Transverse colon (tissue), 4 donors: ENCODE data around the gene ACP5. TPM values are rescaled to one million over a fixed set of nuclear protein-coding genes. Genes with fewer than 3 reads are reported as not detected.
A peak's percentile ranks its signal among the peaks of the same experiment; 100 is the strongest.
"Not testable (repeated sequence)": the region's sequence is repeated elsewhere in the genome, so short reads cannot be mapped to it uniquely, and the experiment has no call there.

Experiments
- DNase-seq: peaks from one replicate; pipeline ENCODE4 v3.0.0-alpha.2; 2019
- H3K27ac ChIP-seq, 4 donors: fragments of 200-600 bp; sonication (generic); 2 replicates each; pipeline ENCODE4 v1.5.1; 2016 to 2018; ENCODE audit warnings: inconsistent platforms in 4 of 4
- H3K27me3 ChIP-seq: fragments of 200-600 bp; sonication (generic); 2 replicates; pipeline ENCODE4 v1.5.1; 2017; ENCODE audit warnings: inconsistent platforms
- H3K36me3 ChIP-seq, 4 donors: fragments of 200-600 bp; sonication (generic); 2 replicates each; pipeline ENCODE4 v1.5.1; 2017 to 2019; ENCODE audit warnings: inconsistent platforms in 4 of 4
- H3K4me1 ChIP-seq, 4 donors: fragments of 200-600 bp; sonication (generic); 2 replicates each; pipeline ENCODE4 v1.5.1; 2017 to 2020; ENCODE audit warnings: inconsistent platforms in 4 of 4
- H3K4me3 ChIP-seq, 4 donors: fragments of 200-600 bp; sonication (generic); 1 replicate in 1 of 4; 2 replicates in 3 of 4; pipeline versions ENCODE4 v1.5.1 to v1.6.1; 2017 to 2019; ENCODE audit warnings: inconsistent platforms in 4 of 4
- H3K9me3 ChIP-seq, 2 donors: fragments of 200-600 bp; sonication (generic); 2 replicates each; pipeline ENCODE4 v1.5.1; 2017 to 2019; ENCODE audit warnings: inconsistent platforms in 2 of 2
- EP300 ChIP-seq: sonication (generic); formaldehyde crosslinking; IDR thresholded peaks from one replicate; pipeline ENCODE4 v1.6.1; 2017; ENCODE audit warnings: antibody characterized with exemption, low read depth
- POLR2A ChIP-seq: fragments of 450-650 bp; IDR thresholded peaks from one replicate; pipeline ENCODE4 v1.6.1; 2016; ENCODE audit warnings: antibody characterized with exemption, mild to moderate bottlenecking, moderate library complexity
- POLR2AphosphoS5 ChIP-seq, 3 donors: sonication (generic); formaldehyde crosslinking; IDR thresholded peaks; one replicate each; pipeline ENCODE4 v1.6.1; 2016; ENCODE audit warnings: antibody characterized with exemption in 3 of 3
- WGBS, 2 donors: methylation state at CpG; one replicate each; pipeline ENCODE4 v1.1.5; 2018; ENCODE audit warnings: low coverage in 1 of 2; 5-methylcytosine and 5-hydroxymethylcytosine counted together
- in situ Hi-C, 4 donors: fragments of 200-750 bp; cut with MboI; loops; one replicate each; pipeline versions ENCODE4 v1.15.0 to v1.15.1; 2017; ENCODE audit warnings: low sequenced_read_pairs in 3 of 4, low pct_ligation_motif_present in 1 of 4, low pct_unique_long_range_greater_than_20kb in 1 of 4
- intact Hi-C: fragments of 100-400 bp; cut with DNase I; formaldehyde crosslinking; loops from one replicate; pipeline ENCODE4 v1.15.1; 2023; ENCODE audit warnings: low total_unique reads
- total RNA-seq, 4 donors: library from RNA; depleted of rRNA; stranded (reverse); fragments of >200 nt; gene quantifications; one replicate each; pipeline ENCODE4 v1.1.0, GENCODE V29; 2016
- TF ChIP-seq, protein P1 (sequence below), 5 experiments: fragments of 200-600 bp in 3 of 5; fragments of 450-650 bp in 2 of 5; sonication (generic) in 3 of 5; IDR thresholded peaks; 1 replicate in 2 of 5; 2 replicates in 3 of 5; pipeline ENCODE4 v1.5.1; 2016 to 2017; ENCODE audit warnings: antibody characterized with exemption in 5 of 5, inconsistent platforms in 3 of 5, mild to moderate bottlenecking in 2 of 5, moderate library complexity in 1 of 5

ACP5 gene
- total RNA-seq, 4 donors from 2014 or later: 10.5 to 60.2 (median 22.4) TPM

- H3K36me3 ChIP-seq: no peaks in the 10 kb centered on the region
- TF ChIP-seq, protein P1, sequence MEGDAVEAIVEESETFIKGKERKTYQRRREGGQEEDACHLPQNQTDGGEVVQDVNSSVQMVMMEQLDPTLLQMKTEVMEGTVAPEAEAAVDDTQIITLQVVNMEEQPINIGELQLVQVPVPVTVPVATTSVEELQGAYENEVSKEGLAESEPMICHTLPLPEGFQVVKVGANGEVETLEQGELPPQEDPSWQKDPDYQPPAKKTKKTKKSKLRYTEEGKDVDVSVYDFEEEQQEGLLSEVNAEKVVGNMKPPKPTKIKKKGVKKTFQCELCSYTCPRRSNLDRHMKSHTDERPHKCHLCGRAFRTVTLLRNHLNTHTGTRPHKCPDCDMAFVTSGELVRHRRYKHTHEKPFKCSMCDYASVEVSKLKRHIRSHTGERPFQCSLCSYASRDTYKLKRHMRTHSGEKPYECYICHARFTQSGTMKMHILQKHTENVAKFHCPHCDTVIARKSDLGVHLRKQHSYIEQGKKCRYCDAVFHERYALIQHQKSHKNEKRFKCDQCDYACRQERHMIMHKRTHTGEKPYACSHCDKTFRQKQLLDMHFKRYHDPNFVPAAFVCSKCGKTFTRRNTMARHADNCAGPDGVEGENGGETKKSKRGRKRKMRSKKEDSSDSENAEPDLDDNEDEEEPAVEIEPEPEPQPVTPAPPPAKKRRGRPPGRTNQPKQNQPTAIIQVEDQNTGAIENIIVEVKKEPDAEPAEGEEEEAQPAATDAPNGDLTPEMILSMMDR (IDR thresholded peaks at IDR 0.05): no peak
- TF ChIP-seq POLR2A (no peak), POLR2AphosphoS5 (IDR thresholded peaks at IDR 0.05) (no peak), EP300 (no peak)
- H3K9me3 ChIP-seq: no peaks in the 10 kb centered on the region
- 97% methylated on average over 8 of the region's 8 CpGs; no CpG with 5 or more reads in 1 of the 2 donors for WGBS, 2 donors
- DNase-seq: no peak
- no peak overlapping the region for H3K27ac ChIP-seq
- intact Hi-C loops: no loop called here
- no peak overlapping the region for H3K4me3 ChIP-seq
- no peaks in the 10 kb centered on the region for H3K27me3 ChIP-seq
- H3K4me1 ChIP-seq: no peaks in the 10 kb centered on the region
- in situ Hi-C loops: no loop called here
Observed at GRCh38 chr19:11606484-11606883, 29.0 kb upstream of the ACP5 start.

DNA sequence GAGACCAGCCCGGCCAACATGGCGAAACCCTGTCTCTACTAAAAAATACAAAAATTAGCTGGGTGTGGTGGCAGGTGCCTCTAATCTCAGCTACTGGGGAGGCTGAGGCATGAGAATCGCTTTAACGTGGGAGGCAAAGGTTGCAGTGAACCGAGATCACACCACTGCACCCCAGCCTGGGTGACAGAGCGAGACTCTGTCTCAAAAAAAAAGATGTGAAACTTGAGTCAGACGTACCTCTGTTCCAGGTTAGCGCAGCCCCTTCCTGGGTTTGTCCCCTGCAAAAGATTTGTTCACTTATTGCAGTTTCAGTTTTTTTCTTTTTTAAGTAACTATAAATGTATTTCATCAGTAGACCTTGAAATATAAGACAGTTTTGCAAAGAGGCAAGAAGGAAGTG, 22.3 kb upstream of the ACP5 start:
- 73 to 83% methylated on average over 3 to 8 of the region's 8 CpGs for WGBS, 2 donors
- H3K9me3 ChIP-seq, DNase-seq, H3K27ac ChIP-seq, H3K4me3 ChIP-seq, H3K36me3 ChIP-seq, in situ Hi-C loops, H3K27me3 ChIP-seq: not testable (repeated sequence)
- H3K4me1 ChIP-seq: peaks cover 7 to 27% (median 11%) of the 10 kb centered on the region in 4 donors
- intact Hi-C loops: loop anchor here (1.0 kb wide), 1 partner anchor 39 kb away; no protein-coding TSS in a partner anchor

DNA sequence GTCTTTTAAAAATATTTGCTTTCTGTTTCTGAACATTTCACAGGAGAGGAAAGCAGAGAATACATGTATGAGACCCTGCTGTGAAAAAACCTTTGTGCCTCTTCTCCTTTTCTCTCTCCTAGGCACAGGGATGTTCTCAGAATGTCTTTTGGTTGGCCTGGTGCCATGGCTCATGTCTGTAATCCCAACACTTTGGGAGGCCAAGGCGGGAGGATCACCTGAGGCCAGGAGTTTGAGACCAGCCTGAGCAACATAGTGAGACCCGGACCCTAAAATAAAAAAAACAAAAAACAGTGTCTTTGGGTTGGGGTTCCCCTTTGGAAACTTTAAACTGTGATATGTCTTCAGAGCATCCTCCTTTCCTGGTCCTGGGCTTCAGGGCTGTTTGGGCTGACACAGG, 21.3 kb upstream of the ACP5 start:
- Histone ChIP-seq H3K36me3 (no peaks in the 10 kb centered on the region), H3K4me3 (peak overlapping the region in 1 of 4 donors; percentile 81), H3K9me3 (no peaks in the 10 kb centered on the region), H3K4me1 (peaks cover 7 to 27% (median 11%) of the 10 kb centered on the region in 4 donors), H3K27ac (no peak overlapping the region), H3K27me3 (no peaks in the 10 kb centered on the region)
- TF ChIP-seq POLR2AphosphoS5 (IDR thresholded peaks at IDR 0.05) (no peak), POLR2A (no peak), EP300 (no peak)
- TF ChIP-seq, protein P1 (IDR thresholded peaks at IDR 0.05): no peak
- 96% methylated on average over 2 of the region's 2 CpGs; no CpG with 5 or more reads in 1 of the 2 donors for WGBS, 2 donors
- in situ Hi-C loops (no loop called here), intact Hi-C loops (loop anchor here (1.0 kb wide), 1 partner anchor 40 kb away; no protein-coding TSS in a partner anchor)
- DNase-seq: no peak

- Histone ChIP-seq H3K4me3 (peak overlapping the region; percentile 72 to 91 (median 80)), H3K27me3 (no peaks in the 10 kb centered on the region), H3K9me3 (no peaks in the 10 kb centered on the region), H3K27ac (peak overlapping the region; percentile 87 to 95 (median 88)), H3K36me3 (no peaks in the 10 kb centered on the region), H3K4me1 (peaks cover 7 to 27% (median 11%) of the 10 kb centered on the region in 4 donors)
- no peak for DNase-seq
- TF ChIP-seq EP300: no peak
- WGBS, 2 donors: 55 to 72% methylated on average over 9 to 10 of the region's 10 CpGs
- intact Hi-C loops: no loop called here
- in situ Hi-C loops: no loop called here
Observed at GRCh38 chr19:11598103-11598483, 20.6 kb upstream of the ACP5 start.

DNA sequence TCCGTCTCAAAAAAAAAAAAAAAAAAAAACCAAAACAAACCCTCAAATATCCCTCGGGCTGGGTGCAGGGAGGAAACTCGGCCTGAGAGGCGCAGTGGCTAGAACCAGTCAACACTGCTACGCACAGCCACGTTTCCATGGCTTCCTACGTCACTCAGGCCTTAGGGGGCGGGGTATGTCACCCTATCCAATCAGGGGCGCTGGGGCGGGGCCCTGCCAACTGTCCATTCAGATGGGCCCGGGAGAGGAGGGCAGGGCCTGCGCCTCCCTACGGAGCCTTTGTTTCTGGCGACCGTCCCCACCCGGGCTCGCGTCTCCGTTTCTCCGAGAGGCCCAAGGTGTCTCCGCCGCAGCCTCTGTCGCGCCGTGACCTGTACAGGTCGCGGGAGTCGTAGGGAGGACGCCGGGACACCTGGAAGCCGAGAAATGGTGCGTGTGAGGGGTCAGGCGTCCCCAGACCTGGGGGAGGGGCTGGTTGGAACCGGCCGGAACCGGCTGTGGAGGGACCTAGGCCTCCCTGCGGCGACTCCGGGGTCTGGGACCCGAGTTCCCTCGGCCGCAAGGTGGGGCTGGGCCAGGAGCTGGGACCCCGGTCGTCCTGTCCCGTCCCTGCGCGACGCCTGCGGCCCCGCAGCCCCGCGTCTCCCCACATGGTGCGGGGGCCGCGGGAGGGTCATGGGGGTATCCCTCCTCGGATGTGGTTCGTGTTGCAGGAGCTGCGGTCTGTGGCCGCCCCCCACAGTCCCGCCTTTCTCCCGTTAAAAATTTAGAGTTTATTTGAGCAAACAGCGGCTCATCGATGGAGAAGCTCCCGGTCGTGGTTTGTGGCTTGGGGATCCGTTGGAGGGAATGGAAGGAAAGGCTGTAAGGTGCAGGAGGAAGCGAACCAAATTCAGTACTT, 20.0 kb upstream of the ACP5 start, which contains the start of gene ZNF627:
ZNF627 (plus strand) TSS at position 282 of the 901 bp plus-strand sequence; CDS start at position 427, 145 bp downstream.
- Histone ChIP-seq H3K27ac (peak within 1 kb of the TSS; percentile 87 to 95 (median 88)), H3K36me3 (no peaks in the 10 kb centered on the region), H3K4me3 (peak within 1 kb of the TSS; percentile 72 to 91 (median 80)), H3K27me3 (no peaks in the 10 kb centered on the region), H3K9me3 (no peaks in the 10 kb centered on the region), H3K4me1 (peaks cover 7 to 27% (median 11%) of the 10 kb centered on the region in 4 donors)
- DNase-seq: peak; percentile 100
- intact Hi-C loops (no loop called here), in situ Hi-C loops (no loop called here)
- WGBS, 2 donors: 0 to 1% methylated on average over 1 to 36 of the region's 67 CpGs
- TF ChIP-seq, protein P1 (IDR thresholded peaks at IDR 0.05): peak; percentile 19 to 65 (median 25)
- peak; percentile 97 to 99 (median 99) for TF ChIP-seq POLR2AphosphoS5 (IDR thresholded peaks at IDR 0.05)
- TF ChIP-seq POLR2A: peak; percentile 97
- TF ChIP-seq EP300: no peak
